Measurements from ENCODE around the gene SPTLC3.

SPTLC3 gene

GRCh38 chr20:13034115-13034514, 25.3 kb downstream of the SPTLC3 start:
- no peak for DNase-seq

GRCh38 chr20:13034936-13035335, 26.2 kb downstream of the SPTLC3 start:
- no peak for DNase-seq

- no peak for DNase-seq
Measured at GRCh38 chr20:13035399-13036152, 26.8 kb downstream of the SPTLC3 start.

- no peak for DNase-seq
Measured at GRCh38 chr20:13037727-13038126, 29.0 kb downstream of the SPTLC3 start.

GRCh38 chr20:13041574-13042457, 33.0 kb downstream of the SPTLC3 start:
- DNase-seq = no peak

GRCh38 chr20:13042458-13042794, 33.7 kb downstream of the SPTLC3 start:
- no peak for DNase-seq

GRCh38 chr20:13046409-13046808, 37.6 kb downstream of the SPTLC3 start:
- DNase-seq = no peak

- no peak for DNase-seq
Measured at GRCh38 chr20:13054011-13054410, 45.2 kb downstream of the SPTLC3 start.

- no peak for DNase-seq
Measured at GRCh38 chr20:13058666-13059389, 50.1 kb downstream of the SPTLC3 start.

- no peak for DNase-seq
Measured at GRCh38 chr20:13059398-13060136, 50.8 kb downstream of the SPTLC3 start.

GRCh38 chr20:13060327-13060726, 51.6 kb downstream of the SPTLC3 start:
- no peak for DNase-seq

- no peak for DNase-seq
Measured at GRCh38 chr20:13061381-13061780, 52.6 kb downstream of the SPTLC3 start.

GRCh38 chr20:13062789-13063188, 54.0 kb downstream of the SPTLC3 start:
- DNase-seq = no peak

- no peak for DNase-seq
Measured at GRCh38 chr20:13068336-13068735, 59.6 kb downstream of the SPTLC3 start.

GRCh38 chr20:13081877-13082276, 73.1 kb downstream of the SPTLC3 start:
- DNase-seq = no peak

- no peak for DNase-seq
Measured at GRCh38 chr20:13082378-13082777, 73.6 kb downstream of the SPTLC3 start.

- DNase-seq = no peak
Measured at GRCh38 chr20:13085275-13085674, 76.5 kb downstream of the SPTLC3 start.

GRCh38 chr20:13089950-13090469, 81.2 kb downstream of the SPTLC3 start:
- no peak for DNase-seq

GRCh38 chr20:13092111-13092510, 83.3 kb downstream of the SPTLC3 start:
- no peak for DNase-seq

GRCh38 chr20:13094976-13095375, 86.2 kb downstream of the SPTLC3 start:
- no peak for DNase-seq

GRCh38 chr20:13098720-13099355, 90.1 kb downstream of the SPTLC3 start:
- DNase-seq = no peak

GRCh38 chr20:13099676-13100075, 90.9 kb downstream of the SPTLC3 start:
- DNase-seq = no peak

Data from fibroblast of skin of abdomen (primary cell).